Esophagus squamous epithelium (tissue), 5 donors: ENCODE data around the gene PSMD2. TPM values are rescaled to one million over a fixed set of nuclear protein-coding genes. Genes with fewer than 3 reads are reported as not detected.

Experiments
- DNase-seq: peaks from one replicate; lab custom pipeline; 2025; lab: John Stamatoyannopoulos, UW
- H3K27ac ChIP-seq, 4 donors: fragments of 200-600 bp; sonication (generic); one replicate each; pipeline ENCODE4 v1.5.1; 2016 to 2019; ENCODE audit warnings: mild to moderate bottlenecking in 1 of 4
- H3K27me3 ChIP-seq, 4 donors: fragments of 200-600 bp; sonication (generic); 1 replicate in 3 of 4; 2 replicates in 1 of 4; pipeline versions ENCODE4 v1.5.1 to v1.6.0; 2017 to 2021; ENCODE audit warnings: antibody characterized with exemption in 1 of 4
- H3K36me3 ChIP-seq, 3 donors: fragments of 200-600 bp; sonication (generic); one replicate each; pipeline ENCODE4 v1.5.1; 2016 to 2019
- H3K4me1 ChIP-seq, 3 donors: fragments of 200-600 bp; sonication (generic); one replicate each; pipeline ENCODE4 v1.5.1; 2017 to 2019
- H3K4me3 ChIP-seq, 4 donors: fragments of 200-600 bp; sonication (generic); 1 replicate in 3 of 4; 2 replicates in 1 of 4; pipeline ENCODE4 v1.5.1; 2016 to 2019; ENCODE audit warnings: mild to moderate bottlenecking in 2 of 4, moderate library complexity in 1 of 4
- H3K9me3 ChIP-seq, 3 donors: fragments of 200-600 bp; sonication (generic); one replicate each; pipeline ENCODE4 v1.5.1; 2016 to 2019
- POLR2A ChIP-seq, 4 donors: fragments of 450-650 bp; IDR thresholded peaks; one replicate each; pipeline ENCODE4 v1.6.1; 2017; ENCODE audit warnings: antibody characterized with exemption in 4 of 4, mild to moderate bottlenecking in 4 of 4, moderate library complexity in 3 of 4
- WGBS, 2 donors: methylation state at CpG; one replicate each; pipeline ENCODE4 v1.1.5; 2018; 5-methylcytosine and 5-hydroxymethylcytosine counted together
- intact Hi-C: fragments of 100-400 bp; cut with DNase I; formaldehyde crosslinking; loops from one replicate; pipeline ENCODE4 v1.15.0; 2022
- total RNA-seq, 4 donors: library from RNA; depleted of rRNA; stranded (reverse); fragments of >200 nt; gene quantifications; one replicate each; pipeline ENCODE4 v1.1.0, GENCODE V29; 2016
- TF ChIP-seq, protein P1 (sequence below), 6 experiments: fragments of 450-650 bp in 4 of 6; fragments of 200-600 bp in 2 of 6; sonication (generic) in 2 of 6; IDR thresholded peaks; one replicate each; pipeline ENCODE4 v1.5.1; 2016 to 2019; ENCODE audit warnings: antibody characterized with exemption in 6 of 6, mild to moderate bottlenecking in 4 of 6, moderate library complexity in 4 of 6
- donor health status: DM: yes; HTN: yes; CAD: no.

Gene PSMD2
- total RNA-seq, 4 donors from 2014 or later: 209 to 362 (median 235) TPM

DNA sequence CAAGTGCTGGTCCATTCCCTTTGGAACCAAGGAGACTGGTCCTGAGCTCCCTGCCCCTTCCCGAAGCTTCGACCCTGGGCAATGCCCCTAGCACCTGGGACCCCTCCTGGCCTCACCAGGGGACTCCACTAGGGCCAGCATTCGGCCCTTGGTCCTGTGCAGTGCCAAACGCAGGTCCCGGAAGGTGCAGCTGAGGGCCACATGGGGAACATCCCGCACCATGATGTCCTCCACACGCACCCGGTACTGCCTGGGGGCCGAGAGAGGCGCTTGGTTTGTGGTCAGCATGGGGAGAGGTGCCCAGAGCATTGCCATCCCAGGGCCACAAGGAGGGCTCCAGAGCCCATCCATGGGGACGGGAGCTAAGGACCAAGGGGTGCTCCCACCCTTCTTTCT is 54.5 kb downstream of the PSMD2 start:
- no peak for TF ChIP-seq POLR2A (IDR thresholded peaks at IDR 0.05)
- TF ChIP-seq, protein P1, sequence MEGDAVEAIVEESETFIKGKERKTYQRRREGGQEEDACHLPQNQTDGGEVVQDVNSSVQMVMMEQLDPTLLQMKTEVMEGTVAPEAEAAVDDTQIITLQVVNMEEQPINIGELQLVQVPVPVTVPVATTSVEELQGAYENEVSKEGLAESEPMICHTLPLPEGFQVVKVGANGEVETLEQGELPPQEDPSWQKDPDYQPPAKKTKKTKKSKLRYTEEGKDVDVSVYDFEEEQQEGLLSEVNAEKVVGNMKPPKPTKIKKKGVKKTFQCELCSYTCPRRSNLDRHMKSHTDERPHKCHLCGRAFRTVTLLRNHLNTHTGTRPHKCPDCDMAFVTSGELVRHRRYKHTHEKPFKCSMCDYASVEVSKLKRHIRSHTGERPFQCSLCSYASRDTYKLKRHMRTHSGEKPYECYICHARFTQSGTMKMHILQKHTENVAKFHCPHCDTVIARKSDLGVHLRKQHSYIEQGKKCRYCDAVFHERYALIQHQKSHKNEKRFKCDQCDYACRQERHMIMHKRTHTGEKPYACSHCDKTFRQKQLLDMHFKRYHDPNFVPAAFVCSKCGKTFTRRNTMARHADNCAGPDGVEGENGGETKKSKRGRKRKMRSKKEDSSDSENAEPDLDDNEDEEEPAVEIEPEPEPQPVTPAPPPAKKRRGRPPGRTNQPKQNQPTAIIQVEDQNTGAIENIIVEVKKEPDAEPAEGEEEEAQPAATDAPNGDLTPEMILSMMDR (IDR thresholded peaks at IDR 0.05): no peak
- 80 to 88% methylated on average over 1 to 3 of the region's 11 CpGs for WGBS, 2 donors
- Histone ChIP-seq H3K27me3 (no peaks in the 10 kb centered on the region), H3K9me3 (no peaks in the 10 kb centered on the region), H3K4me1 (peaks cover 0 to 23% (median 0%) of the 10 kb centered on the region in 3 donors), H3K27ac (no peak overlapping the region), H3K36me3 (peaks cover 0 to 35% (median 0%) of the 10 kb centered on the region in 3 donors), H3K4me3 (no peak overlapping the region)
- DNase-seq: no peak
- intact Hi-C loops: loop anchor here (10.0 kb wide), 1 partner anchor 49 kb away; no protein-coding TSS in a partner anchor

DNA sequence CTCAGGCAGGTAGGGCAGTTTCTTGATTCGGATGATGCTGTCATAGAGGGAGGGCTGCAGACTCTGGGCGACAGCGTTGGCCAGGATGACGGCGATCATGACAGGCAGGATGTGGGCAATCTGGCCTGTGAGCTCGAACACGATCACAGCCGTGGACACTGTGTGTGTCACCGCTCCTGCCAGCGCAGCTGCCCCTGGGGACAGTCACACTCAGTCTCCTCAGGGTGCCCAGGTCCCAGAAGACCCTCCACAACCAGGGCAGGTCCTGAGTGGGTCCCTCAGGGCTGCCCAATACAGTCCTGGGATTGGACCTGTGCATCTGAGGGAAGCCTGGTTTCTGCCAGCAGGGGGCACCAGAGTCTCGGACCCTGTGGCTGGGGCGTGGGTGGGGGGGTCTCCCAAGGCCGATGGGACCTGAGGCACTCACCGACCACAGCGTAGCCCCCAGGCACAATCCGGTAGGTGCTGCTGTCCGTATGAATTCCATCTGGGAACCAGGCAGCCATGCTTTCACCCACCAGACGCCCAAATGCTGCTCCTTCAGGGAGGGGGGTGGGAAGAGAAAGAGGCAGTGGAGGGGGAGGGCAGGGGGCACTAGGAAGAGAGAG is 55.2 kb downstream of the PSMD2 start:
- intact Hi-C loops: loop anchor here (10.0 kb wide), 1 partner anchor 49 kb away; no protein-coding TSS in a partner anchor
- H3K4me1 ChIP-seq: peaks cover 0 to 27% (median 0%) of the 10 kb centered on the region in 3 donors
- H3K4me3 ChIP-seq: no peak overlapping the region
- DNase-seq: no peak
- H3K27me3 ChIP-seq: no peaks in the 10 kb centered on the region
- no peak overlapping the region for H3K27ac ChIP-seq
- H3K36me3 ChIP-seq: peaks cover 0 to 35% (median 0%) of the 10 kb centered on the region in 3 donors
- WGBS, 2 donors: 26 to 69% methylated on average over 4 to 5 of the region's 18 CpGs
- TF ChIP-seq, protein P1 (IDR thresholded peaks at IDR 0.05): peak; percentile 42 to 73 (median 62)
- no peak for TF ChIP-seq POLR2A (IDR thresholded peaks at IDR 0.05)
- no peaks in the 10 kb centered on the region for H3K9me3 ChIP-seq

DNA sequence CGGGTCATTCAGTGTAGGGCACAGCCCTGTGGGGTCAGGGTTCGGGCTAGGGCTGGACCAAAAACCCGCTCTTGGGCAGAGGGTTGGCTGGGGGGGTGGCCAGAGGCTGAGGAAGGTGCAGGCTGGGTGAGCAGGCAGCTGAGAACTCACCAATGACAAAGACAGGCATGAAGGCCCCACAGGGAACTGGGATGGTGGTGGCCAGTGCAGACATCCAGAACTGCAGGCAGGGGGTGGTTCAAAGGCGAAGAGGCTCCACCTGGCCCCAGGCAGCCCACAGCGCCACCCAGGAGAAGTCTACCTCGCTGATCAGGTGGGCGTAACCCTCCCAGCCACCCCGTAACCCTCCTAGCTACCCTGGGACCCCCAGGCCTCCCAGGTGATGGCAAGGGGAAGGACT is 55.7 kb downstream of the PSMD2 start:
- WGBS, 2 donors: 75 to 77% methylated on average over 5 to 8 of the region's 8 CpGs
- Histone ChIP-seq H3K27ac (no peak overlapping the region), H3K4me1 (peaks cover 0 to 32% (median 0%) of the 10 kb centered on the region in 3 donors), H3K36me3 (peaks cover 0 to 35% (median 0%) of the 10 kb centered on the region in 3 donors), H3K27me3 (no peaks in the 10 kb centered on the region), H3K4me3 (no peak overlapping the region), H3K9me3 (no peaks in the 10 kb centered on the region)
- DNase-seq: no peak
- TF ChIP-seq POLR2A (IDR thresholded peaks at IDR 0.05): no peak
- TF ChIP-seq, protein P1 (IDR thresholded peaks at IDR 0.05): no peak
- intact Hi-C loops: loop anchor here (10.0 kb wide), 1 partner anchor 50 kb away; no protein-coding TSS in a partner anchor

DNA sequence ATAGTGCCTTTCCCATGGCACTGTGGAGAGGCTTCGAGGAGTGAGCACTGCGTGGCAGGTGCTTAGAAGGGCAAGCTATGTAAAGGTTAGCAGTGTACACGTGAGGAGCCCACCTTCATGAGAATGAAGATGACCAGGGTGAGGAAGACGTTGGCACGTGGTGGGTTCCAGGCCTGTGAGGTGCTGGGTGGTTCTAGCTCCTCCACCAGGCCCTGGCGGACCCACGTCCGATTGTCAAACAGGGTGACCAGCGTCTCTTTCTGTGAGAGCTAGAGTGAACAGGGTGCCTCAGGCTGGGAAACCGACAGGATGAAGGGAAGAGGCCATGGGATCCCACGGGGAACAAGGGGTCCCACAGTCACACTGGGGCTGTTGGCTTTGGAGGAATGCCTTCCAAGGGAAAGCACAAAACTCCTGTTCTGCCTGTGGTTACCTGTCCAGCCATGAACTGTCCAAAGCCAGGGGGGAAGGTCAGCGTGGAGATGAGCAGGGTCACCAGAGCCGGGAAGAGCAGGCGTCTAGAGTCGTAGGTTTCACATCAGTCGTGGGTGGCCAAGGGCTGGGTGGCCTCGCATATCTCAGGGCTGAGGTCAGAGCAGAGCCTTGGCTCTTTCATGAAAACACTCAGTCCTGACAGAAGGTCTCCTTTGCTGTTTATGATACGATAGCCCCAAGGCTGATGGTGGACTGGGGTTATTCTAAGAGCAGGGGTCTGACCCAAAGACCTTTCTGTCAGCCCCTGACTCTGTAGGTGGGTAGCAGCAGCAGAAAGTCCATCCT is 56.4 kb downstream of the PSMD2 start:
- H3K4me3 ChIP-seq: no peak overlapping the region
- DNase-seq: no peak
- WGBS, 2 donors: 76 to 85% methylated on average over 13 to 14 of the region's 18 CpGs
- peaks cover 2 to 39% (median 4%) of the 10 kb centered on the region in 3 donors for H3K4me1 ChIP-seq
- H3K9me3 ChIP-seq: no peaks in the 10 kb centered on the region
- no peak overlapping the region for H3K27ac ChIP-seq
- no peaks in the 10 kb centered on the region for H3K27me3 ChIP-seq
- intact Hi-C loops: loop anchor here (10.0 kb wide), 1 partner anchor 51 kb away; no protein-coding TSS in a partner anchor
- H3K36me3 ChIP-seq: peaks cover 0 to 35% (median 0%) of the 10 kb centered on the region in 3 donors
- TF ChIP-seq, protein P1 (IDR thresholded peaks at IDR 0.05): no peak
- no peak for TF ChIP-seq POLR2A (IDR thresholded peaks at IDR 0.05)
